Prostate gland (tissue), 2 donors: ENCODE data around the gene KCNJ11.

Experiments
- CTCF ChIP-seq, 4 experiments: fragments of 200-600 bp in 2 of 4; fragments of 450-650 bp in 2 of 4; sonication (generic) in 2 of 4; IDR thresholded peaks; 1 replicate in 3 of 4; 2 replicates in 1 of 4; pipeline ENCODE4 v1.5.1; 2016 to 2019; ENCODE audit warnings: antibody characterized with exemption in 4 of 4, mild to moderate bottlenecking in 2 of 4, moderate library complexity in 2 of 4
- POLR2A ChIP-seq: fragments of 450-650 bp; IDR thresholded peaks from one replicate; pipeline ENCODE4 v1.6.1; 2016; ENCODE audit warnings: antibody characterized with exemption, mild to moderate bottlenecking

- no peak for TF ChIP-seq CTCF (IDR thresholded peaks at IDR 0.05)
- no peak for TF ChIP-seq POLR2A
Measured at GRCh38 chr11:17389957-17390649, 1.6 kb upstream of the KCNJ11 start.
